Stimulated activated CD4-positive, alpha-beta T cell treated with anti-CD3 and anti-CD28 coated beads, Interleukin-4, amount 100 ng/mL, for 4 hours (primary cell): ENCODE results near the gene STYXL1.
"Not testable (repeated sequence)": the region's sequence is repeated elsewhere in the genome, so short reads cannot be mapped to it uniquely, and the experiment has no call there.

Experiments used
- DNase-seq, 2 experiments: peaks; one replicate each; pipeline ENCODE4 v3.0.0-alpha.2; 2020

Gene STYXL1, protein sequence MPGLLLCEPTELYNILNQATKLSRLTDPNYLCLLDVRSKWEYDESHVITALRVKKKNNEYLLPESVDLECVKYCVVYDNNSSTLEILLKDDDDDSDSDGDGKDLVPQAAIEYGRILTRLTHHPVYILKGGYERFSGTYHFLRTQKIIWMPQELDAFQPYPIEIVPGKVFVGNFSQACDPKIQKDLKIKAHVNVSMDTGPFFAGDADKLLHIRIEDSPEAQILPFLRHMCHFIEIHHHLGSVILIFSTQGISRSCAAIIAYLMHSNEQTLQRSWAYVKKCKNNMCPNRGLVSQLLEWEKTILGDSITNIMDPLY

DNA sequence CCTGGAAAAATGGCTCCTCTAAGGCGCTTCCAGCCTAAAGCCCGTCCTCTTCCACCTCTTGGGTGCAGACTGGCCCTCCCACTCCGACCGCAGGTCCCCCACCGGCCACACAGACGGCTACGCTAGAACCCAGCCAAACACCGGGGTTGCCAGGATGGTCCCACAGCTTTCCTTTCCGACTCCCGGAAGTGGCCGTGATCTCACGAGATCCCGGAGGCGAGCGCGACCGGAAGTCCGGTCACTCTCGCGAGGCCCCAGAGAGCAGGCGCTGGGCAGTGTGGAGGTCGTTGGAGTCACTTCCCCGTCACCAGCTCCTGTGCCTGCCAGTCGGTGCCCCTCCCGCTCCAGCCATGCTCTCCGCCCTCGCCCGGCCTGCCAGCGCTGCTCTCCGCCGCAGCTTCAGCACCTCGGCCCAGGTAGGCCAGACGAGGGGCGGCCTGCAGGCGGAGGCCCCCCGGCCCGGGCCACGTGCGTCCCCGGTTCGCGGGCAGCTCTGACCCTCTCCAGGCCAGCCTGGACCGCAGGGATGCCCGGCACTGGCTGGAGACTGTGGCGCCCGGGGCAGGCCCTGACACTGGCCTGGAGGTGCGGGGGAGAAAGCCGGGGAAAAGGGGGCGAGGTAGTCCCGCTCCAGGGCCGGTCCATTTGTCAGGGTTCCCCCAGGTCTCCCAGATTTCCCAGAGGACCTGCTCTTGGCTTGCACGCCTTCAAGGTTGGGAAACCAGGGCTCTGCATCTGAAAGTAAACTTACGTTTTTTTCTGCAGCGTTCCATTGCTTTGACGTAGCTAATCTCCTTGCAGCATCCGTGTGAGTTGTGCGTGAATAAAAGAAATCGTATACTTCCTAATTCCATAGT is at the start of gene STYXL1, which contains the start of gene MDH2:
TSS of gene STYXL1 (minus strand) at position 190 of the 857 bp plus-strand sequence. CDS start 17,477 bp downstream, outside the sequence.
TSS of gene MDH2 (plus strand) at position 296 of the 857 bp plus-strand sequence. CDS start at position 351, 55 bp downstream.
- peak; percentile 82 to 83 for DNase-seq

GRCh38 chr7:76095908-76096307 is 48.1 kb upstream of the STYXL1 start:
- DNase-seq, result no peak

- not testable (repeated sequence) for DNase-seq
These were observed 46.5 kb upstream of the STYXL1 start for GRCh38 chr7:76094326-76094725.

DNA sequence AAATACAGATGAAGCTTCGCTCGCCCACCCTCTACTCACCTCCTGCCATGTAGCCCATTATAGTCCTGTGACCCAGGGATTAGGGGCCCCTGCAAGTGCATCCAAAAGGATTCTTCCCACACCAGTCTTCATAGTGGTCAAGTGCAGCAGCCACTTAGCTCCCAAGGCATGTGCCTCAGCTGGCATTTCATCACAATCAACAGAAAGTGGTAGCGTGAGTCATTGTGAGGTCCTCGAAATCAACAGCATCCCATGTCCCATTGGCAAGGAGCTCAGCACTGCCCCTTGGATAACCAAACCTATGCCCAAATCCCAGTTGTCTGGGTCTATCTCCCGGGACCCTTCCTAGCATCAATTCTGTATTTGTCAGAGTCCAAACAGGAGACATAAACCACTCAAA is 45.7 kb upstream of the STYXL1 start:
- DNase-seq, result not testable (repeated sequence)

DNA sequence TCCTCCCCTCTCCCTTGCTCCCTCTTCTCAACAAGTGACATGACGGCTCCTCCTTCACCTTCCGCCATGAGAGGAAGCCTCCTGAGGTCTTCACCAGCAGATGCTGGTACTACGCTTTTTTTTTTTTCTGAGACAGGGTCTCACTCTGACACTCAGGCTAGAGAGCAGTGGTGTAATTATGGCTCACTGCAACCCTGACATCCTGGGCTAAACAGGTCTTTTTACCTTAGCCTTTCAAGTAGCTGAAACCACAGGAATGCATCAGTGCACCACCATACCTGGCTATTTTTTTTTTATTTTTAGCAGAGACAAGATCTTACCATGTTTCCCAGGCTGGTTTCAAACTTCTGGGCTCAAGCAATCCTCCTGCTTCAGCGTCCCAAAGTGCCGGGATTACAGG is 43.7 kb upstream of the STYXL1 start:
- DNase-seq, result no peak

- no peak for DNase-seq
These were observed 42.2 kb upstream of the STYXL1 start for GRCh38 chr7:76089865-76090475.

- DNase-seq, result not testable (repeated sequence)
These were observed 39.6 kb upstream of the STYXL1 start for GRCh38 chr7:76087362-76087791.

DNA sequence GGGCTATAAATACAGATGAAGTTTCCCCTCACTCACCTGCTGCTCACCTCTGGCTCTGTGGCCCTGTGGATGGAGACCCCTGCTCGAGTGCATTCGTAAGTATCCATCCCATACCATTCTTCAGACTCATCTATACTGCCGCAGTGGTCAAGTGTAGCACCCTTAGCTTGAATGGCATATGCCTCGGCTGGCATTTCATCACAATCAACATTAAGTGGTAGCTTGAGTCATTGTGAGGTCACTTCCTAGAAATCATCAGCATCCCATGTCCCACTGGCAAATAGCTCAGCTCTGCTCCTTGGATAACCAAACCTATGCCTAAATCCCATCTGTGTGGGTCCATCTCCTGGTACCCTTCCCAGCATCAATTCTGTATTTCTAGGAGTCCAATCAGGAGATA is 38.3 kb upstream of the STYXL1 start:
- no peak for DNase-seq

DNA sequence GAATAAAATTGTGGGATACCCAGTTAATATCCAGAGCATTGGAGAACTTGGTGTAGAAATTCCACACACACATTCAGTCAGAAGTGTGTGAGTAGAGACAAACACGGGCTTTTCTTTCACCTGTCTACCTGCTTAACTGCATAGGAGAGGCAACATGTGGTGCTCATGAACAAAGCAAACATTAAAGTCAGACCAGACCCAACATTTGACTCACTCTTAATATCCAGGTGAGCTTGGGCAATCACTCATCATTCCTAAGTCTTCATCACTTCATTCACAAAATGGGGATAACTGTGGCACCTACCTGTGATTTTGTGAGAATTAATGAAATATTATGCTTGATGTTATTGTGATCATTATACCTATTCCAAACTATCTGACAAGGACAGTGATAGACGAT is 36.3 kb upstream of the STYXL1 start:
- not testable (repeated sequence) for DNase-seq

- no peak for DNase-seq
These were observed 32.4 kb upstream of the STYXL1 start for GRCh38 chr7:76080204-76080603.

DNA sequence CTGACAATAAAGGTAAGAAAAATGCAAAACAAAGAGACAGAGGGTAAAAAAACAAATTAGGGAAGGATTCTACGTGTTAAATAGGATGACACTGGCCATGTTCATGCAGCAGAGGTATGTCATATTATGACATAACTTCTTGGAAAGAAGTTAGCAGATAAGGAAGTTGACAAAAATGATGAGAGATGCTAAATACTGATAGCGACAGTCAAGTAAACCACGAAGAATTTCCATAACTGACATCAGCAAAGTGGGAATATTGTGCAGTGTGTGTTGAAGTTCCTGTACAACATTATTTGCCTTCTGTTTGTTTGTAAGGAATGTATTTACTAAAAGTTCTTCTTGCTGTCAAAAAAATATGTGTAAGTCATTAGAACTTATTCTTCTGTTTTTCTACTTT is 29.6 kb upstream of the STYXL1 start:
- DNase-seq, result no peak

GRCh38 chr7:76076995-76077394 is 29.2 kb upstream of the STYXL1 start:
- no peak for DNase-seq

GRCh38 chr7:76074972-76075370 is 27.2 kb upstream of the STYXL1 start:
- DNase-seq, result no peak

DNA sequence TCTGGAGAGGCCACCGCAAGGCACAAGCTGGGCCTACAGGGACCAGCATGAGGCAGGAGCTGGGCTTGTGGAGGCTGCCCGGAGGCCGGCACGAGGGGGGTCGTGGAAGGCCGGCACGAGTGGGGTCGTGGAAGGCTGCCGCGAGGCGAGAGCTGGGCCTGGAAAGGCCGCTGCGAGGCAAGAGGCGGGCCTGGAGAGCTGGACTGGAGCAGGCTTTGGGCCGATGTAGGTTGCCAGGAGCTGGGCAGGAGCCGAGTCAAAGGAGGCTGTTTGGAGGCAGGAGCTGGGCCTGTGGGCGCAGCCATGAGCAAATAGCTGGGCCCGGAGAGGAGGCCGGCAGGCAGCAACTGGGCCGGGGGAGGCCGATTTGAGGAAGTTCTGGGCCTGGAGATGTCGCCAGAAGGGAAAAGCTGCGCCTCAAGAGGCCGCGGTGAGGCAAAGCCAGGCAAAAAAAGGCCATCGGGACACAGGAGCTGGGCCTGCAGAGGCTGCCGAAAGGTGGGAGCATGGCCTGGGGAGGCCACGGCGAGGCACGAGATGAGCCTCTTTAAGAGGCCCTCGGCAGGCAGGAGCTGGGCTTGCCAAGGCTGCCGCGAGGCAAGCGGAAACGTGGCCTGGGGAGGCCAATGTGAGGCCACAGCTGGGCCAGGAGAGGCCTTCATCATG is 26.6 kb upstream of the STYXL1 start:
- DNase-seq, result no peak

DNA sequence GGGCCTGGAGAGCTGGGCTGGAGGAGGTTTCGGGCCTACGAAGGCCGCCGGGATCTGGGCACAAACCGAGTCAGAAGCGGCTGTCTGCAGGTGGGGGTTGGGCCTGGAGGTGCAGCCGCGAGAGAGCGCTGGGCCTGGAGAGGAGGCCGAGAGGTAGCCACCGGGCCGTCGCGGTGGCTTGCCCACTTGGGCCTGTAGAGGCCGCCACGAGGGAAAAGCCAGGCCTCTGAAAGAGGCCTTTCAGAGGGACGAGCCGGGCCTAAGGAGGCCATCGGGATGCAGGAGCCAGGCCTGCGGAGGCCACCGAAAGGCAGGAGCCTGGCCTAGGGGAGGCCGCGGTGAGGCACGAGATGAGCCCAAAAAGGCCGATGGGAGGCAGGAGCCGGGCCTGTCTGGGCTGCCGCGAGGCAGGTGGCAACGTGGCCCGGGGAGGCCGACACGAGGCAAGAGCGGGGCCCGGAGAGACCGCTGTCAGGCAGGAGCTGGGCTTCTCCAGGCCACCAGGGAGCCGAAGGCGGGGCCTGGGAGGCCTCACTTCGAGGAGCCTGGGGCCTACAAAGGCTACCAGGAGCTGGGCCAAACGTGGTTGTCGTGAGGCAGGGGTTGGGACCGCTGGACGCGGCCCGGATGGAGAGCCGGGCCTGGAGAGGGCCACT is 25.7 kb upstream of the STYXL1 start:
- no peak for DNase-seq

DNA sequence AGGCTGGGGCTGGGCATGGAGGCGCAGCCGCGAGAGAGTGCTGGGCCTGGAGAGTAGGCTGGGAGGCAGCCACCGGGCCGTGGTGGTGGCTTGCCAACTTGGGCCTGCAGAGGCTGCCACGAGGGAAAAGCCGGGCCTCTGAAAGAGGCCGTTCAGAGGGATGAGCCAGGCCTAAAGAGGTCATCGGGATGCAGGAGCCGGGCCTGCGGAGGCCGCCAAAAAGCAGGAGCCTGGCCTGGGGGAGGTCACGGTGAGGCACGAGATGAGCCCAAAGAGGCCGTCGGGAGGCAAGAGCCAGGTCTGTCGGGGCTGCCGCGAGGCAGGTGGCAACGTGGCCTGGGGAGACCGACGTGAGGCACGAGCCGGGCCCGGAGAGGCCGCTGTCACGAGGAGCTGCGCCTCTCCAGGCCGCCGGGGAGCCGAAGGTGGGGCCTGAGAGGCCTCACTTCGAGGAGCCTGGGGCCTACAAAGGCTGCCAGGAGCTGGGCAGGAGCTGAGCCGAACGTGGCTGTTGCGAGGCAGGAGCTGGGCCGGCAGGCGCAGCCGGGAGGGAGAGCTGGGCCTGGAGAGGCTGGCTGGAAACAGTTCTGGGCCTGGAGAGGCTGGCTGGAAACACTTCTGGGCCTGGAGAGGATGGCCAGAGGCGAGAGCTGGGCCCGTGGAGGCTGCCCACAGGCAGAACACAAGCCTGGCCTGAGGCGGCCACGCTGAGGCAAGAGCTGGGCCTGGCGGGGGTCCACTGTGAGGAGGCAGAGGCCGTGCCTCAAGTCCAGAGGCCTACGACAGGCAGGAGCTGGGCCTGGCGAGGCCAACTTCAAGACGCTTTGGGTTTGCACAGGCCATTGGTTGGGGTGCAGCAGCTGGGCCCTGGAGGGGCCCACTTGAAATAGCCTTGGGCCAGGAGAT is 24.7 kb upstream of the STYXL1 start:
- no peak for DNase-seq

DNA sequence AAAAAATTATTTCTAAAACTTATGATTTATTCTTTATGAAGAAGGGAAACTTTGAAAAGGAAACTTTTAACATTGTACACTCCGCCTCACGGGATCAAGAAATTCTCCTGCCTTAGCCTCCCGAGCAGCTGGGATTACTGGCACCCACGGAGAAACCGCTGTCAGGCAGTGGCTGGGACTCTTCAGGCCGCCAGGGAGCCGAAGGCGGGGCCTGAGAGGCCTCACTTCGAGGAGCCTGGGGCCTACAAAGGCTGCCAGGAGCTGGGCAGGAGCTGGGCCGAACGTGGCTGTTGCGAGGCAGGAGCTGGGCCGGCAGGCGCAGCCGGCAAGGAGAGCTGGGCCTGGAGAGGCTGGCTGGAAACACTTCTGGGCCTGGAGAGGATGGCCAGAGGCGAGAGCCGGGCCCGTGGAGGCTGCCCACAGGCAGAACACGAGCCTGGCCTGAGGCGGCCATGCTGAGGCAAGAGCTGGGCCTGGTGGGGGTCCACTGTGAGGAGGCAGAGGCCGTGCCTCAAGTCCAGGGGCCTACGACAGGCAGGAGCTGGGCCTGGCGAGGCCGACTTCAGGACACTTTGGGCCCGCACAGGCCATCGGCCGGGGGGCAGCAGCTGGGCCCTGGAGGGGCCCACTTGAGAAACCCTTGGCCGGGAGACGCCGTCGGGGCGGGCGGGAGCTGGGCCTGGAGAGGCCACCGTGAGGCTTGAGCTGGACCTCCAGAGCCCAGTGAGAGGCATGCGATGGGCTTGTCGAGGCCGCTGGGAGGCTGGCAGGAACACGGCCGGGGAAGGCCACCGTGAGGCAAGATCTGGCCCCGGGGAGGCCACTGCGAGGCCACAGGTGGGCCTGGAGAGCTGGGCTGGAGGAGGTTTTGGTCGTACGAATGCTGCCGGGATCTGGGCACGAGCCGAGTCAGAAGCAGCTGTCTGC is 23.8 kb upstream of the STYXL1 start:
- DNase-seq, result no peak

- no peak for DNase-seq
These were observed 21.4 kb upstream of the STYXL1 start for GRCh38 chr7:76069238-76069638.

DNA sequence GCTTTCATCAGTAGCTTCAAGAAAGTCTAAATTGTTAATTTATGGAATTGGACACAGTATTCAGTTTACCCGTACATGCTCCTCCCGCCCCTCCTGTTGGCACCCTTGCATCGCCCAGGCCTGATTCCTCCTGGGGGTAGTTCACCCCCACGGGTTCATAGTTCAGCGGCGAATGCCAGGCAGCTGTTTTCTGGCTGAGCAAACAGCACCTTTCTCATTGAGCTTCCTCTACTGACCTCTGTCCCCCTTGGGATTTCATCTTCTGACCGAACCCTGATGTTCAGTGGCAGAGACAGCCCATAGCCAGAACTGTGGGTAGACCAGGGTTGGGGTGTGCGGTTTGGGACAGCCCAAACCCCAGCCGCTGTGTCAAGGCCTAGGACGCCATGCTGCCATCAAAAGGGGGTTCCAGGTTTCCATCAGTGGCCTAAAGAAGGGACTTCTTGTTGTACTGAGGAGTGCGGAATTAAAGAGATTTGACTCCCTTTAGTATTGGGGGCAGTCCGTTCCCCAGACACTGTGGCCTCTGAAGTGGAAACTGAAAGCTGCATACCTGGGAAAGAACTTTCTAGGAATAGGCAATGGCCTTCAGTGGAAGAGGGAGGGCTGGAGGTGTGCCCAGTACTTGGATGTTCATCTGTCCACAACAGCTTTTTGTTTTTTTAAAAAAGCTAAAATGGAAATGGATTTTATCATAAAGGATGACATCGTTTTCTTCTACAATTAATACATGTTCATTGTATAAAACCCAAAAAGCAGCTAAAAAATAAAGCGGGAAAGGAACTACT is 19.1 kb upstream of the STYXL1 start:
- DNase-seq, result no peak
